Measurements from ENCODE around the gene KDELR3. TPM values are rescaled to one million over a fixed set of nuclear protein-coding genes. Genes with fewer than 3 reads are reported as not detected.

Gene KDELR3
- total RNA-seq, 1 experiment from 2014 or later, result 7.3 TPM

GRCh38 chr22:38427465-38427864 is 40.4 kb upstream of the KDELR3 start:
- H3K14ac ChIP-seq (ENCODE audit: insufficient read depth, low read length), result no peak overlapping the region
- Mint-ChIP-seq H3K27ac (no peak overlapping the region), H3K27me3 (ENCODE audit: low read depth) (no peaks in the 10 kb centered on the region), H3K4me3 (no peak overlapping the region), H3K9me3 (no peaks in the 10 kb centered on the region), H3K4me1 (peaks cover 20 to 38% of the 10 kb centered on the region in 2 experiments), H3K36me3 (ENCODE audit: insufficient read depth in 1 of 3, low read depth in 3 of 3) (no peaks in the 10 kb centered on the region)
- H3K4me2 ChIP-seq (ENCODE audit: insufficient read depth, insufficient read length, low read length), result no peak overlapping the region
- no peaks in the 10 kb centered on the region; the same call in 1 of the 2 replicates for H3K4me1 ChIP-seq (ENCODE audit: insufficient read depth, low read length)
- H2BK20ac ChIP-seq (ENCODE audit: low read depth, low read length, poor library complexity, severe bottlenecking), result no peak overlapping the region
- H4K20me1 ChIP-seq (ENCODE audit: control insufficient read depth, insufficient read depth, insufficient read length), result no peaks in the 10 kb centered on the region
- no peak overlapping the region for H4K5ac ChIP-seq (ENCODE audit: insufficient read length, low read depth, low read length)
- H2BK12ac ChIP-seq (ENCODE audit: insufficient read length, low read depth, low read length), result no peak overlapping the region
- H3K9me3 ChIP-seq (ENCODE audit: control insufficient read depth, low read depth, low read length), result no peaks in the 10 kb centered on the region
- H3K27me3 ChIP-seq (ENCODE audit: insufficient read depth, low read length), result no peaks in the 10 kb centered on the region
- no peak overlapping the region for H3K27ac ChIP-seq (ENCODE audit: insufficient read length, low read depth, low read length)
- H3K9ac ChIP-seq (ENCODE audit: extremely low read depth, insufficient read length, low read length), result no peak overlapping the region
- H3T11ph ChIP-seq (ENCODE audit: low read length), result no peak overlapping the region
- H3K79me2 ChIP-seq (ENCODE audit: insufficient read depth, low read length), result no peaks in the 10 kb centered on the region
- no peak overlapping the region for H3K56ac ChIP-seq (ENCODE audit: insufficient read length, low read depth, low read length)
- no peak overlapping the region for H4K91ac ChIP-seq (ENCODE audit: insufficient read length, low read depth, low read length)
- H4K8ac ChIP-seq (replicated peaks; ENCODE audit: insufficient read length, low read depth, low read length), result no peak overlapping the region
- TF ChIP-seq, protein P1, sequence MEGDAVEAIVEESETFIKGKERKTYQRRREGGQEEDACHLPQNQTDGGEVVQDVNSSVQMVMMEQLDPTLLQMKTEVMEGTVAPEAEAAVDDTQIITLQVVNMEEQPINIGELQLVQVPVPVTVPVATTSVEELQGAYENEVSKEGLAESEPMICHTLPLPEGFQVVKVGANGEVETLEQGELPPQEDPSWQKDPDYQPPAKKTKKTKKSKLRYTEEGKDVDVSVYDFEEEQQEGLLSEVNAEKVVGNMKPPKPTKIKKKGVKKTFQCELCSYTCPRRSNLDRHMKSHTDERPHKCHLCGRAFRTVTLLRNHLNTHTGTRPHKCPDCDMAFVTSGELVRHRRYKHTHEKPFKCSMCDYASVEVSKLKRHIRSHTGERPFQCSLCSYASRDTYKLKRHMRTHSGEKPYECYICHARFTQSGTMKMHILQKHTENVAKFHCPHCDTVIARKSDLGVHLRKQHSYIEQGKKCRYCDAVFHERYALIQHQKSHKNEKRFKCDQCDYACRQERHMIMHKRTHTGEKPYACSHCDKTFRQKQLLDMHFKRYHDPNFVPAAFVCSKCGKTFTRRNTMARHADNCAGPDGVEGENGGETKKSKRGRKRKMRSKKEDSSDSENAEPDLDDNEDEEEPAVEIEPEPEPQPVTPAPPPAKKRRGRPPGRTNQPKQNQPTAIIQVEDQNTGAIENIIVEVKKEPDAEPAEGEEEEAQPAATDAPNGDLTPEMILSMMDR (conservative IDR thresholded peaks at IDR 0.05), result no peak
- no peak overlapping the region for H3K4ac ChIP-seq (ENCODE audit: low read depth, low read length)
- no peak overlapping the region for H2BK120ac ChIP-seq (ENCODE audit: low read depth, low read length, poor library complexity, severe bottlenecking)
- H3K23ac ChIP-seq (ENCODE audit: insufficient read length, low read depth, low read length), result no peak overlapping the region
- H2BK15ac ChIP-seq (ENCODE audit: low read depth, low read length), result no peak overlapping the region
- H3K23me2 ChIP-seq (ENCODE audit: insufficient read length, low read depth, low read length, poor library complexity, severe bottlenecking), result no peaks in the 10 kb centered on the region
- no peak overlapping the region for H3K18ac ChIP-seq (ENCODE audit: insufficient read length, low read depth, low read length)
- H2BK5ac ChIP-seq (ENCODE audit: insufficient read length, low read length), result no peak overlapping the region
- H3K79me1 ChIP-seq (ENCODE audit: insufficient read depth, low read depth, low read length, poor library complexity, severe bottlenecking), result no peaks in the 10 kb centered on the region
- no CpG with 5 or more reads among the region's 36 CpGs for WGBS (ENCODE audit: extremely low coverage, insufficient read length, low lambda C conversion rate)
- H2AFZ ChIP-seq (ENCODE audit: low read length), result no peak overlapping the region
- H2AK5ac ChIP-seq (ENCODE audit: insufficient read length, low read length), result no peak overlapping the region
- no peak for DNase-seq

All from H9 (cell line).